HCT116 (cell line): ENCODE measurements around the gene STIM1. TPM values are rescaled to one million over a fixed set of nuclear protein-coding genes. Genes with fewer than 3 reads are reported as not detected.

ENCODE experiments used
- ATAC-seq: fragments of 200-7000 bp; cut with Tn5 transposase; 2 replicates; pipeline ENCODE4 v1.9.1; 2020; ENCODE audit warnings: mild to moderate bottlenecking, moderate library complexity
- BruUV-seq: library from RNA; stranded (reverse); fragments of 400-500 nt; replicated peaks from 2 replicates; lab custom pipeline; 2021; lab: Mats Ljungman, UMichigan
- CTCF ChIA-PET: fragments of 300-600 bp; sonication (Branson Sonifier 250); formaldehyde crosslinking; loops from one replicate; lab custom pipeline; 2021; ENCODE audit warnings: antibody characterized with exemption; lab: Charles Lee
- POLR2A ChIA-PET: fragments of 300-600, 350-600 bp; sonication (Branson Sonifier 250); formaldehyde crosslinking; loops from one replicate; lab custom pipeline; 2021; ENCODE audit warnings: antibody characterized with exemption; lab: Charles Lee
- RAD21 ChIA-PET, 2 experiments: fragments of 300-600 bp; sonication (Branson Sonifier 250); formaldehyde crosslinking; loops; one replicate each; lab custom pipeline; 2023; ENCODE audit warnings: low total read pairs in 2 of 2; ENCODE audit not compliant: uncharacterized antibody in 2 of 2, unreplicated experiment in 2 of 2, low non-redundant PET in 1 of 2; lab: Charles Lee
- DNase-seq: peaks from one replicate; pipeline ENCODE4 v3.0.0-alpha.2; 2010; ENCODE audit warnings: low read depth, low spot score
- H2AFZ ChIP-seq: fragments of 200-600 bp; shearing (Covaris generic), sonication (generic); 2 replicates; pipeline ENCODE4 v1.6.1; 2017; ENCODE audit warnings: low read depth, mixed run types, mixed read lengths, antibody characterized with exemption, low read length; ENCODE audit not compliant: poor library complexity, severe bottlenecking
- H3K27ac ChIP-seq: 2 replicates; pipeline ENCODE4 v1.5.1; 2012; ENCODE audit warnings: low read depth, low read length
- H3K27me3 ChIP-seq: fragments of 200-600 bp; sonication (generic); 2 replicates; pipeline ENCODE4 v1.6.1; 2016; ENCODE audit warnings: mixed run types, low read length, mixed read lengths; ENCODE audit not compliant: insufficient read depth
- H3K36me3 ChIP-seq, 2 experiments: fragments of 200-500 bp in 1 of 2; fragments of 200-600 bp in 1 of 2; sonication (Bioruptor generic) in 1 of 2; sonication (generic) in 1 of 2; 2 replicates each; pipeline versions ENCODE4 v1.5.1 to v1.6.1; 2014 to 2016; ENCODE audit warnings: low read length in 2 of 2, inconsistent platforms in 1 of 2, mixed read lengths in 1 of 2, mixed run types in 1 of 2; ENCODE audit not compliant: insufficient read depth in 2 of 2, control insufficient read depth in 1 of 2
- H3K4me1 ChIP-seq, 2 experiments: fragments of 200-600 bp in 1 of 2; sonication (generic) in 1 of 2; 2 replicates each; pipeline versions ENCODE4 v1.5.1 to v1.6.1; 2012 to 2017; ENCODE audit warnings: low read length in 2 of 2, inconsistent platforms in 1 of 2, mild to moderate bottlenecking in 1 of 2, mixed read lengths in 1 of 2, mixed run types in 1 of 2, moderate library complexity in 1 of 2; ENCODE audit not compliant: insufficient read depth in 2 of 2, control insufficient read depth in 1 of 2
- H3K4me2 ChIP-seq: fragments of 200-600 bp; sonication (generic); 2 replicates; pipeline ENCODE4 v1.6.1; 2017; ENCODE audit warnings: mixed run types, low read length, mixed read lengths
- H3K4me3 ChIP-seq, 2 experiments: fragments of 200-600 bp in 1 of 2; sonication (generic) in 1 of 2; replicated peaks in 1 of 2; 2 replicates each; pipeline ENCODE4 v1.5.1; 2011 to 2016; ENCODE audit warnings: low read length in 2 of 2, control low read depth in 1 of 2, low read depth in 1 of 2, mild to moderate bottlenecking in 1 of 2, mixed read lengths in 1 of 2, mixed run types in 1 of 2
- H3K79me2 ChIP-seq: fragments of 200-600 bp; sonication (generic); 2 replicates; pipeline ENCODE4 v1.6.1; 2017; ENCODE audit warnings: mild to moderate bottlenecking, mixed run types, low read length, moderate library complexity, mixed read lengths; ENCODE audit not compliant: insufficient read depth
- H3K9ac ChIP-seq: fragments of 200-600 bp; sonication (generic); 2 replicates; pipeline ENCODE4 v1.6.1; 2016; ENCODE audit warnings: low read length, mixed read lengths
- H3K9me2 ChIP-seq: fragments of 200-600 bp; sonication (generic), shearing (Covaris generic); 2 replicates; pipeline ENCODE4 v1.6.1; 2017; ENCODE audit warnings: mixed run types, mild to moderate bottlenecking, moderate library complexity; ENCODE audit not compliant: insufficient read depth
- H3K9me3 ChIP-seq, 2 experiments: fragments of 200-500 bp in 1 of 2; fragments of 200-600 bp in 1 of 2; sonication (Bioruptor generic) in 1 of 2; sonication (generic) in 1 of 2; 2 replicates each; pipeline ENCODE4 v1.6.1; 2014 to 2017; ENCODE audit warnings: low read length in 2 of 2, mixed read lengths in 2 of 2, inconsistent platforms in 1 of 2, low read depth in 1 of 2, mild to moderate bottlenecking in 1 of 2, mixed run types in 1 of 2, moderate library complexity in 1 of 2; ENCODE audit not compliant: control insufficient read depth in 1 of 2, insufficient read depth in 1 of 2
- H4K20me1 ChIP-seq: fragments of 200-600 bp; sonication (generic), shearing (Covaris generic); 2 replicates; pipeline ENCODE4 v1.6.1; 2017; ENCODE audit warnings: mixed run types, mild to moderate bottlenecking, moderate library complexity; ENCODE audit not compliant: insufficient read depth
- CTCF ChIP-seq, 3 experiments: fragments of 200-600 bp in 1 of 3; sonication (generic) in 1 of 3; IDR thresholded peaks in 2 of 3; conservative IDR thresholded peaks in 1 of 3; 2 replicates each; pipeline ENCODE4 v1.5.1; 2012 to 2017; ENCODE audit warnings: low read depth in 2 of 3, low read length in 2 of 3, antibody characterized with exemption in 1 of 3, borderline replicate concordance in 1 of 3, control low read depth in 1 of 3, mild to moderate bottlenecking in 1 of 3, mixed read lengths in 1 of 3, mixed run types in 1 of 3, moderate library complexity in 1 of 3; ENCODE audit not compliant: insufficient read depth in 1 of 3
- ELF1 ChIP-seq: IDR thresholded peaks from 2 replicates; pipeline ENCODE4 v1.6.1; 2012; ENCODE audit warnings: low read depth, borderline replicate concordance
- EZH2 ChIP-seq: fragments of 200-600 bp; sonication (generic); IDR thresholded peaks from 2 replicates; pipeline ENCODE4 v1.6.1; 2017; ENCODE audit warnings: antibody characterized with exemption, mixed run types
- EZH2phosphoT487 ChIP-seq: fragments of 200-600 bp; IDR thresholded peaks from 2 replicates; pipeline ENCODE4 v1.6.1; 2018; ENCODE audit warnings: antibody characterized with exemption, borderline replicate concordance
- JUND ChIP-seq: IDR thresholded peaks from 2 replicates; pipeline ENCODE4 v1.6.1; 2012
- MAX ChIP-seq: IDR thresholded peaks from 2 replicates; pipeline ENCODE4 v1.6.1; 2012
- POLR2A ChIP-seq: IDR thresholded peaks from 2 replicates; pipeline ENCODE4 v1.7.0; 2011; ENCODE audit warnings: borderline replicate concordance; ENCODE audit not compliant: insufficient read depth, insufficient read length; ENCODE audit errors: extremely low read depth
- RAD21 ChIP-seq: IDR thresholded peaks from 2 replicates; pipeline ENCODE4 v1.6.1; 2012; ENCODE audit warnings: low read depth, mild to moderate bottlenecking
- SIN3A ChIP-seq: IDR thresholded peaks from 2 replicates; pipeline ENCODE4 v1.6.1; 2012; ENCODE audit warnings: low read depth
- SP1 ChIP-seq: IDR thresholded peaks from 2 replicates; pipeline ENCODE4 v1.6.1; 2012; ENCODE audit warnings: low read depth
- SRF ChIP-seq: IDR thresholded peaks from 2 replicates; pipeline ENCODE4 v1.6.1; 2012; ENCODE audit warnings: low read depth
- TCF7L2 ChIP-seq: IDR thresholded peaks from 2 replicates; pipeline ENCODE4 v1.7.0; 2011; ENCODE audit warnings: borderline replicate concordance, inconsistent platforms; ENCODE audit not compliant: insufficient read depth, insufficient read length; ENCODE audit errors: extremely low read depth
- YY1 ChIP-seq: IDR thresholded peaks from 2 replicates; pipeline ENCODE4 v1.6.1; 2011; ENCODE audit warnings: low read length, low read depth, moderate library complexity, mild to moderate bottlenecking; ENCODE audit not compliant: insufficient replicate concordance; ENCODE audit errors: extremely low read depth
- ZFX ChIP-seq: fragments of 450-650 bp; IDR thresholded peaks from 2 replicates; pipeline ENCODE4 v1.6.1; 2017
- intact Hi-C: fragments of 100-400 bp; cut with micrococcal nuclease; formaldehyde crosslinking; loops from 2 replicates; pipeline ENCODE4 v1.10.0; 2022
- total RNA-seq: library from RNA; stranded (reverse); gene quantifications from one replicate; pipeline ENCODE4 v1.2.1, GENCODE V29; 2021; ENCODE audit not compliant: unreplicated experiment

The STIM1 gene
- total RNA-seq, 1 experiment from 2014 or later, result 22.3 TPM

GRCh38 chr11:3944198-3944597 is 88.7 kb downstream of the STIM1 start:
- Histone ChIP-seq H3K9me2 (no peaks in the 10 kb centered on the region), H4K20me1 (no peaks in the 10 kb centered on the region), H3K79me2 (no peaks in the 10 kb centered on the region), H3K4me1 (no peaks in the 10 kb centered on the region), H3K27me3 (no peaks in the 10 kb centered on the region), H3K9ac (no peak overlapping the region), H3K9me3 (no peaks in the 10 kb centered on the region), H3K36me3 (no peaks in the 10 kb centered on the region), H3K4me2 (no peak overlapping the region), H3K27ac (no peak overlapping the region), H2AFZ (no peak overlapping the region), H3K4me3 (no peak overlapping the region)
- DNase-seq (no peak), ATAC-seq (no peak)
- ChIA-PET CTCF (no interaction called here), RAD21 (no interaction called here), POLR2A (no interaction called here)
- no TSS peak for BruUV-seq
- intact Hi-C loops, result no loop called here
- TF ChIP-seq ELF1 (no peak), SP1 (no peak), SIN3A (no peak)

GRCh38 chr11:3946455-3947017 is 91.1 kb downstream of the STIM1 start:
- ChIA-PET CTCF (no interaction called here), POLR2A (no interaction called here), RAD21 (no interaction called here)
- ATAC-seq (no peak), DNase-seq (no peak)
- Histone ChIP-seq H3K36me3 (no peaks in the 10 kb centered on the region), H4K20me1 (no peaks in the 10 kb centered on the region), H3K9ac (no peak overlapping the region), H2AFZ (no peak overlapping the region), H3K27ac (no peak overlapping the region), H3K4me3 (no peak overlapping the region), H3K9me2 (no peaks in the 10 kb centered on the region), H3K4me2 (no peak overlapping the region), H3K9me3 (no peaks in the 10 kb centered on the region), H3K4me1 (no peaks in the 10 kb centered on the region), H3K79me2 (no peaks in the 10 kb centered on the region), H3K27me3 (no peaks in the 10 kb centered on the region)
- TF ChIP-seq YY1 (no peak), TCF7L2 (no peak), ELF1 (no peak), EZH2 (no peak), ZFX (no peak), CTCF (IDR thresholded peaks at IDR 0.05 in 2 of 3, conservative IDR thresholded peaks at IDR 0.05 in 1 of 3; ENCODE audit: borderline replicate concordance in 1 of 3, insufficient read depth in 1 of 3, low read depth in 2 of 3, low read length in 2 of 3) (no peak), RAD21 (no peak), EZH2phosphoT487 (no peak), JUND (no peak), MAX (no peak), POLR2A (no peak), SP1 (no peak), SRF (no peak)
- intact Hi-C loops, result no loop called here
- BruUV-seq, result no TSS peak
